ENCODE measurements around the gene DDX31. TPM values are rescaled to one million over a fixed set of nuclear protein-coding genes. Genes with fewer than 3 reads are reported as not detected.

The DDX31 gene
- total RNA-seq, 1 experiment from 2014 or later: 25.8 TPM

- TF ChIP-seq YY1 (IDR thresholded peaks at IDR 0.05; ENCODE audit: extremely low read depth, insufficient replicate concordance, low read depth, low read length): no peak
- no peak for TF ChIP-seq SIN3A (IDR thresholded peaks at IDR 0.05; ENCODE audit: low read depth)
- TF ChIP-seq ZFX (IDR thresholded peaks at IDR 0.05): no peak
- TF ChIP-seq SRF (IDR thresholded peaks at IDR 0.05; ENCODE audit: low read depth): no peak
Measured at GRCh38 chr9:132554755-132555154, 115.0 kb downstream of the DDX31 start (continued).

GRCh38 chr9:132552041-132552440 is 117.7 kb downstream of the DDX31 start:
- TF ChIP-seq ZNF274 (IDR thresholded peaks at IDR 0.05; ENCODE audit: low read depth, low read length): no peak
- TF ChIP-seq ZFX (IDR thresholded peaks at IDR 0.05): no peak
- no peak for TF ChIP-seq CBX3 (IDR thresholded peaks at IDR 0.05; ENCODE audit: low read depth)
- no peak for TF ChIP-seq EZH2phosphoT487 (IDR thresholded peaks at IDR 0.05; ENCODE audit: borderline replicate concordance)
- TF ChIP-seq FOSL1 (IDR thresholded peaks at IDR 0.05; ENCODE audit: low read depth): no peak
- no peak for TF ChIP-seq CTCF (IDR thresholded peaks at IDR 0.05 in 2 of 3, conservative IDR thresholded peaks at IDR 0.05 in 1 of 3; ENCODE audit: borderline replicate concordance in 1 of 3, insufficient read depth in 1 of 3, low read depth in 2 of 3, low read length in 2 of 3)
- no peak for TF ChIP-seq JUND (IDR thresholded peaks at IDR 0.05)
- no peak for DNase-seq (ENCODE audit: low read depth, low spot score)
- RAD21 ChIA-PET (ENCODE audit: low non-redundant PET in 1 of 2, low total read pairs in 2 of 2, uncharacterized antibody in 2 of 2, unreplicated experiment in 2 of 2): no interaction called here
- Histone ChIP-seq H3K4me1 (ENCODE audit: control insufficient read depth in 1 of 2, insufficient read depth in 2 of 2, low read length in 2 of 2) (peaks cover 2 to 16% of the 10 kb centered on the region in 2 experiments; a peak in 2 of 4 replicates), H3K4me2 (ENCODE audit: low read length) (no peak overlapping the region), H3K36me3 (ENCODE audit: control insufficient read depth in 1 of 2, insufficient read depth in 2 of 2, low read length in 2 of 2) (no peaks in the 10 kb centered on the region), H3K79me2 (ENCODE audit: insufficient read depth, low read length) (no peaks in the 10 kb centered on the region), H3K9me2 (ENCODE audit: insufficient read depth) (no peaks in the 10 kb centered on the region), H3K27ac (ENCODE audit: low read depth, low read length) (no peak overlapping the region), H2AFZ (ENCODE audit: low read depth, low read length, poor library complexity, severe bottlenecking) (no peak overlapping the region), H3K9ac (ENCODE audit: low read length) (no peak overlapping the region), H3K4me3 (replicated peaks in 1 of 2; ENCODE audit: low read depth in 1 of 2, low read length in 2 of 2) (no peak overlapping the region), H3K27me3 (ENCODE audit: insufficient read depth, low read length) (no peaks in the 10 kb centered on the region), H3K9me3 (ENCODE audit: control insufficient read depth in 1 of 2, insufficient read depth in 1 of 2, low read depth in 1 of 2, low read length in 2 of 2) (no peaks in the 10 kb centered on the region), H4K20me1 (ENCODE audit: insufficient read depth) (no peaks in the 10 kb centered on the region)
- CTCF ChIA-PET: no interaction called here
- POLR2A ChIA-PET: no interaction called here
- BruUV-seq (replicated peaks): no TSS peak
- intact Hi-C loops (cut with micrococcal nuclease): no loop called here
- ATAC-seq: no peak
